Calu3 (cell line): ENCODE measurements around the gene SLC35D1. TPM values are rescaled to one million over a fixed set of nuclear protein-coding genes. Genes with fewer than 3 reads are reported as not detected.

ENCODE experiments used
- BruUV-seq: library from RNA; stranded (reverse); fragments of 400-500 nt; replicated peaks from 2 replicates; lab custom pipeline; 2021; lab: Mats Ljungman, UMichigan
- CTCF ChIA-PET: fragments of 300-600 bp; sonication (Branson Sonifier 250); formaldehyde crosslinking; loops from one replicate; lab custom pipeline; 2022; ENCODE audit warnings: antibody characterized with exemption; lab: Charles Lee
- DNase-seq: peaks from one replicate; pipeline ENCODE4 v3.0.0; 2022
- H3K27ac Mint-ChIP-seq: one replicate; pipeline ENCODE4 v1.8.0; 2022; ENCODE audit warnings: mixed read lengths; ENCODE audit not compliant: unreplicated experiment
- H3K27me3 Mint-ChIP-seq: one replicate; pipeline ENCODE4 v1.8.0; 2022; ENCODE audit warnings: mixed read lengths; ENCODE audit not compliant: unreplicated experiment
- H3K36me3 Mint-ChIP-seq: one replicate; pipeline ENCODE4 v1.8.0; 2022; ENCODE audit warnings: mild to moderate bottlenecking, moderate library complexity, mixed read lengths; ENCODE audit not compliant: insufficient read depth, unreplicated experiment
- H3K4me1 Mint-ChIP-seq: one replicate; pipeline ENCODE4 v1.8.0; 2022; ENCODE audit warnings: mild to moderate bottlenecking, low read depth, mixed read lengths; ENCODE audit not compliant: unreplicated experiment
- H3K4me3 Mint-ChIP-seq: one replicate; pipeline ENCODE4 v1.8.0; 2022; ENCODE audit warnings: mild to moderate bottlenecking, low read depth, moderate library complexity, mixed read lengths; ENCODE audit not compliant: unreplicated experiment
- H3K9me3 Mint-ChIP-seq: one replicate; pipeline ENCODE4 v1.8.0; 2022; ENCODE audit warnings: low read depth, mixed read lengths; ENCODE audit not compliant: unreplicated experiment
- CTCF ChIP-seq: fragments of 200-600 bp; IDR thresholded peaks from one replicate; pipeline ENCODE4 v1.8.0; 2022; ENCODE audit warnings: antibody characterized with exemption; ENCODE audit not compliant: unreplicated experiment
- intact Hi-C: fragments of 100-400 bp; cut with micrococcal nuclease; formaldehyde crosslinking; loops from one replicate; pipeline ENCODE4 v1.10.0; 2022; ENCODE audit not compliant: unreplicated experiment
- total RNA-seq: library from RNA; stranded (reverse); gene quantifications from 2 replicates; pipeline ENCODE4 v1.2.3, GENCODE V29; 2022

The SLC35D1 gene
- total RNA-seq, 1 experiment from 2014 or later: 5.4 TPM

GRCh38 chr1:67040405-67040804, 13.5 kb downstream of the SLC35D1 start:
- H3K27me3 Mint-ChIP-seq: no peaks in the 10 kb centered on the region
- no peak for TF ChIP-seq CTCF
- BruUV-seq: no TSS peak
- H3K4me1 Mint-ChIP-seq: no peaks in the 10 kb centered on the region
- no peaks in the 10 kb centered on the region for H3K36me3 Mint-ChIP-seq
- CTCF ChIA-PET: no interaction called here
- no peak for DNase-seq
- H3K27ac Mint-ChIP-seq: no peak overlapping the region
- intact Hi-C loops: no loop called here
- H3K4me3 Mint-ChIP-seq: no peak overlapping the region
- peaks cover 5% of the 10 kb centered on the region for H3K9me3 Mint-ChIP-seq

- H3K9me3 Mint-ChIP-seq: peaks cover 9% of the 10 kb centered on the region
- no peak overlapping the region for H3K27ac Mint-ChIP-seq
- BruUV-seq: no TSS peak
- no peak for DNase-seq
- no peaks in the 10 kb centered on the region for H3K27me3 Mint-ChIP-seq
- H3K4me3 Mint-ChIP-seq: no peak overlapping the region
- TF ChIP-seq CTCF: no peak
- intact Hi-C loops: no loop called here
- H3K36me3 Mint-ChIP-seq: no peaks in the 10 kb centered on the region
- CTCF ChIA-PET: no interaction called here
- H3K4me1 Mint-ChIP-seq: no peaks in the 10 kb centered on the region
These were observed 22.1 kb downstream of the SLC35D1 start for GRCh38 chr1:67031859-67032247.

GRCh38 chr1:67031121-67031858, 22.7 kb downstream of the SLC35D1 start:
- Mint-ChIP-seq H3K4me3 (no peak overlapping the region), H3K4me1 (no peaks in the 10 kb centered on the region), H3K27ac (no peak overlapping the region), H3K36me3 (no peaks in the 10 kb centered on the region), H3K9me3 (peaks cover 7% of the 10 kb centered on the region), H3K27me3 (no peaks in the 10 kb centered on the region)
- no peak for DNase-seq
- intact Hi-C loops: no loop called here
- TF ChIP-seq CTCF: no peak
- BruUV-seq: no TSS peak
- CTCF ChIA-PET: no interaction called here

GRCh38 chr1:67029472-67029871, 24.5 kb downstream of the SLC35D1 start:
- H3K27ac Mint-ChIP-seq: no peak overlapping the region
- no peak for TF ChIP-seq CTCF
- CTCF ChIA-PET: no interaction called here
- BruUV-seq: no TSS peak
- intact Hi-C loops: no loop called here
- H3K9me3 Mint-ChIP-seq: peaks cover 2% of the 10 kb centered on the region
- no peaks in the 10 kb centered on the region for H3K4me1 Mint-ChIP-seq
- no peak overlapping the region for H3K4me3 Mint-ChIP-seq
- no peaks in the 10 kb centered on the region for H3K36me3 Mint-ChIP-seq
- H3K27me3 Mint-ChIP-seq: no peaks in the 10 kb centered on the region
- DNase-seq: no peak
